Mesendoderm (in vitro differentiated cells): ENCODE measurements around the gene TNNC1.

Experiments used
- DNase-seq: peaks from one replicate; pipeline ENCODE4 v3.0.0; 2013
- H2AK5ac ChIP-seq: 2 replicates; pipeline ENCODE4 v1.6.1; 2013; ENCODE audit warnings: low read length, inconsistent platforms
- H2BK120ac ChIP-seq: 2 replicates; pipeline ENCODE4 v1.6.1; 2013; ENCODE audit warnings: low read depth, mild to moderate bottlenecking, low read length, moderate library complexity, mixed read lengths
- H2BK15ac ChIP-seq: replicated peaks from 2 replicates; pipeline ENCODE4 v1.6.1; 2013; ENCODE audit warnings: low read depth, mild to moderate bottlenecking, moderate library complexity
- H2BK5ac ChIP-seq: 2 replicates; pipeline ENCODE4 v1.6.1; 2013; ENCODE audit warnings: low read length, inconsistent platforms
- H3K18ac ChIP-seq: 2 replicates; pipeline ENCODE4 v1.6.1; 2013; ENCODE audit warnings: mild to moderate bottlenecking, low read length, mixed read lengths
- H3K23ac ChIP-seq: one replicate; pipeline ENCODE4 v1.6.1; 2013; ENCODE audit warnings: low read length
- H3K27ac ChIP-seq: 2 replicates; pipeline ENCODE4 v1.5.1; 2013; ENCODE audit warnings: low read depth, mild to moderate bottlenecking, inconsistent platforms, low read length, moderate library complexity
- H3K27me3 ChIP-seq: 2 replicates; pipeline ENCODE4 v1.6.1; 2013; ENCODE audit warnings: low read length, control low read depth, mild to moderate bottlenecking, inconsistent platforms; ENCODE audit not compliant: insufficient read depth, poor library complexity
- H3K36me3 ChIP-seq: 2 replicates; pipeline ENCODE4 v1.6.1; 2013; ENCODE audit warnings: low read length, inconsistent platforms; ENCODE audit not compliant: control insufficient read depth, insufficient read depth
- H3K4ac ChIP-seq: one replicate; pipeline ENCODE4 v1.6.1; 2013; ENCODE audit warnings: low read depth, mild to moderate bottlenecking, low read length, moderate library complexity
- H3K4me1 ChIP-seq: 2 replicates; pipeline ENCODE4 v1.6.1; 2013; ENCODE audit warnings: low read depth, low read length, inconsistent platforms; ENCODE audit not compliant: control insufficient read depth
- H3K4me2 ChIP-seq: 2 replicates; pipeline ENCODE4 v1.6.1; 2013; ENCODE audit warnings: low read length
- H3K4me3 ChIP-seq: 2 replicates; pipeline ENCODE4 v1.5.1; 2013; ENCODE audit warnings: mild to moderate bottlenecking, low read length
- H3K56ac ChIP-seq: one replicate; pipeline ENCODE4 v1.6.1; 2013; ENCODE audit warnings: low read length
- H3K79me1 ChIP-seq: 2 replicates; pipeline ENCODE4 v1.6.1; 2013; ENCODE audit warnings: low read length, inconsistent platforms
- H3K79me2 ChIP-seq: 2 replicates; pipeline ENCODE4 v1.6.1; 2013; ENCODE audit warnings: mild to moderate bottlenecking, low read length; ENCODE audit not compliant: control insufficient read depth, insufficient read depth
- H3K9ac ChIP-seq: 2 replicates; pipeline ENCODE4 v1.6.1; 2013; ENCODE audit warnings: low read length, inconsistent platforms
- H4K5ac ChIP-seq: one replicate; pipeline ENCODE4 v1.6.1; 2013; ENCODE audit warnings: low read length
- H4K8ac ChIP-seq: one replicate; pipeline ENCODE4 v1.6.1; 2013; ENCODE audit warnings: low read depth, mild to moderate bottlenecking, control low read depth, low read length, moderate library complexity
- WGBS: extraction: QIAGEN DNeasy Blood & Tissue Kit; methylation state at CpG from one replicate; pipeline ENCODE4 v1.1.7; 2013; ENCODE audit warnings: low lambda C conversion rate, missing lambda C conversion rate; ENCODE audit not compliant: insufficient coverage; ENCODE audit errors: extremely low coverage; 5-methylcytosine and 5-hydroxymethylcytosine counted together

The TNNC1 gene

DNA sequence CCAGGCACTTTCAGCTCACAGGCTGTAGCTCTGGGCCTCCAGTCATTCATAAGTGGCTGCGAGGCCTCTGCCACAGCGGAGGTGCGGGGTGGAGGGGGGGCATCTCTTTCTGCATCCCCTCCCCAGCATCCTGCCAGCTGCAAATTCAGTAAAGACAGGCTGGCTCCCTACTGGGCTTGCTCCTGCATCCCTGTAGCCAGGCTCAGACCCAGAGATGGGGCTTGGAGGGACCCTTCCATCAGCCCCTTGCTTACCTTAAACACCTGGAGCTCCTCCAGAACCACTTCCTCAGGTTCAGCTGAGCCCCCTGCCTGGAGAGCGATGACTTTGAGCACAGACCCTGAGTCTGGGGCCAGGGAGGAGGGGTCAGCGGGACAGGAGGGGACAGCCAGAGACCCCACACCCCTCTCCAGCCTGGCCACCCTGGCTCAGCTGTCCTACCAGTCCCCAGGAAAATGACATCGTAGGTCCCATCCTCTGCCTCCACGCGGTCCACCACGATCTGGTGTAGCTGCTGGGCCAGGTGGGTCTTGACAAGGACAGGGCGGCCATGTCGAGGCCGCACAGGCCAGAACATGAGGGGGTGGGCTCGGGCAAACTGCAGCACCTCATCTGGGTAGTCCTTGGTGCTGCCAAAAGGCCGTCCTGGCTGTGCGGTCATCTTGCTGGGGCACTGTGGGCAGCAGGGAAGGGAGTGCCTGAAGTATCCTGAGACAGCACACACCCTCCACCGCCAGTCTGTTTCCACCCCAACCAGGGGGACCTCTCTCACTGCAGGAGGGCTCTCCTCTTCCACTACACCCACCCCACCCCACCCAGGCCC lies 14.2 kb downstream of the TNNC1 start:
- no peak overlapping the region for H4K5ac ChIP-seq
- no peak overlapping the region for H3K18ac ChIP-seq
- no CpG with 5 or more reads among the region's 16 CpGs for WGBS
- H3K23ac ChIP-seq: no peak overlapping the region
- H3K36me3 ChIP-seq: no peaks in the 10 kb centered on the region
- no peak overlapping the region for H3K56ac ChIP-seq
- no peak overlapping the region for H2BK5ac ChIP-seq
- H3K79me2 ChIP-seq: no peaks in the 10 kb centered on the region
- DNase-seq: no peak
- H3K4me2 ChIP-seq: no peak overlapping the region
- no peak overlapping the region for H4K8ac ChIP-seq
- H3K4ac ChIP-seq: no peak overlapping the region
- no peak overlapping the region for H3K9ac ChIP-seq
- no peak overlapping the region for H2BK15ac ChIP-seq
- no peaks in the 10 kb centered on the region for H3K4me1 ChIP-seq
- H2BK120ac ChIP-seq: no peak overlapping the region
- H3K79me1 ChIP-seq: no peaks in the 10 kb centered on the region
- no peak overlapping the region for H2AK5ac ChIP-seq
- H3K27ac ChIP-seq: no peak overlapping the region
- H3K4me3 ChIP-seq: no peak overlapping the region
- no peaks in the 10 kb centered on the region for H3K27me3 ChIP-seq

GRCh38 chr3:52438579-52439425 lies 15.0 kb downstream of the TNNC1 start:
- H3K4me1 ChIP-seq: no peaks in the 10 kb centered on the region
- no peak overlapping the region for H4K5ac ChIP-seq
- H3K79me2 ChIP-seq: no peaks in the 10 kb centered on the region
- no peaks in the 10 kb centered on the region for H3K36me3 ChIP-seq
- H4K8ac ChIP-seq: no peak overlapping the region
- no peak overlapping the region for H2BK120ac ChIP-seq
- no peaks in the 10 kb centered on the region for H3K27me3 ChIP-seq
- H3K27ac ChIP-seq: no peak overlapping the region
- H2BK5ac ChIP-seq: no peak overlapping the region
- DNase-seq: no peak
- H3K4me2 ChIP-seq: no peak overlapping the region
- H3K4me3 ChIP-seq: no peak overlapping the region
- no peak overlapping the region for H3K4ac ChIP-seq
- H3K79me1 ChIP-seq: no peaks in the 10 kb centered on the region
- no peak overlapping the region for H3K9ac ChIP-seq
- H2AK5ac ChIP-seq: no peak overlapping the region
- H3K23ac ChIP-seq: no peak overlapping the region
- no CpG with 5 or more reads among the region's 9 CpGs for WGBS
- H3K56ac ChIP-seq: no peak overlapping the region
- H3K18ac ChIP-seq: no peak overlapping the region
- no peak overlapping the region for H2BK15ac ChIP-seq

DNA sequence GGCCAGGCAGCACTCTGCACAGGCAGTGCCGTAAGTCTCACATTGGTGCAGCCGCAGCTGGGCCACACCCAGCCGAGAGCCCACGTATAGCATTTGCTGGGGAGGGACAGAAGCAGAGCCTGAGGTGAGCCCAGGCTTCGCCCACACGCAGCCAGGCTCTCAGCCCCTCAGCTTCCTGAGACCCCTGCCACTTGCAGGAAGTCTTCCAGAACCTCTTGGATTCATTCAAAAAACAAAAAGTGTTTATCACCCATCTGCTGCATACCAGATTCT lies 15.8 kb downstream of the TNNC1 start:
- Histone ChIP-seq H2AK5ac (no peak overlapping the region), H3K4me3 (no peak overlapping the region), H3K4me1 (no peaks in the 10 kb centered on the region), H3K23ac (no peak overlapping the region), H3K27ac (no peak overlapping the region), H3K79me2 (no peaks in the 10 kb centered on the region), H3K27me3 (no peaks in the 10 kb centered on the region), H3K4me2 (no peak overlapping the region), H2BK120ac (no peak overlapping the region), H3K56ac (no peak overlapping the region), H4K5ac (no peak overlapping the region), H3K79me1 (no peaks in the 10 kb centered on the region), H3K9ac (no peak overlapping the region), H3K18ac (no peak overlapping the region), H3K4ac (no peak overlapping the region), H4K8ac (no peak overlapping the region), H2BK15ac (no peak overlapping the region), H3K36me3 (no peaks in the 10 kb centered on the region), H2BK5ac (no peak overlapping the region)
- no CpG with 5 or more reads among the region's 6 CpGs for WGBS
- DNase-seq: no peak

DNA sequence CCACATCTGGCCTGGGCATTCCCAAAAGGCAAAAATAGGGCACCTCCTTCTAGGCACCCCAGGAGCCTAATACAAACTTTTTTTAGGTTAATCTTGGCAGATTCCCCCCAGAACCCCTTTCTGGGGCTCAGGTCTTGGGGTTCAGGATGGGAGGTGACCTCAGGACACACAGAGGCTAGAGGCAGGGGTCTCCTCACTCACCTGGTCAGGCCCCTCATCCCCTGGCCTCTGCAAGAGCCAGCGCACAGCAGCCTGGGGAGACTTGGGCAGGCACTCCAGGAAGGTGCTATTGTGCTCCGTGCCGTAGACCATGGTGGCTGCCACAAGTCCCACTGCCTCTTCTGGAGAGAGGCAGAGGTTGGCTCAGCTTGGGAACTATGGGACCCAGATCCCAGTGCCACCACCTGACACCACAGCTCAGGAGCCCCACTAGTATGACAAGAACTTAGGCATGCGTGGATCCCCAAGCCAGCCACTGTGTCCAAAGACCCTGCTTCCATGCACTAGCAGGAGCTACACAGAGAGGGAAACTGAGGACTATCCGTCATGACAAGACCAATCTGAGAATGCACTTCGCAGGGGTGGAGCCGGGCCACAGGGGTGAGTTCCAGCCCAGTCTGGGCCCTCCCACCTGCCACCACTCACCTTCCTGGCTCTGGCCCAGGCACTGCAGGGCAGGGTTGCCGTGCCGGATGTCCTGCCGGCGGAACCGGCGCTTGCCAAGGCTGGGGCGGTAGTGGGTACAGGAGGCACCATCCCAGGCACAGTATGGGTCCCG lies 16.3 kb downstream of the TNNC1 start:
- no peak overlapping the region for H3K9ac ChIP-seq
- no peak overlapping the region for H3K27ac ChIP-seq
- no peaks in the 10 kb centered on the region for H3K79me2 ChIP-seq
- no peak overlapping the region for H4K5ac ChIP-seq
- H3K36me3 ChIP-seq: no peaks in the 10 kb centered on the region
- H2BK5ac ChIP-seq: no peak overlapping the region
- H2AK5ac ChIP-seq: no peak overlapping the region
- H3K4ac ChIP-seq: no peak overlapping the region
- no peaks in the 10 kb centered on the region for H3K4me1 ChIP-seq
- WGBS: no CpG with 5 or more reads among the region's 15 CpGs
- H2BK120ac ChIP-seq: no peak overlapping the region
- no peak overlapping the region for H3K4me3 ChIP-seq
- no peak for DNase-seq
- no peak overlapping the region for H3K56ac ChIP-seq
- H3K18ac ChIP-seq: no peak overlapping the region
- no peaks in the 10 kb centered on the region for H3K79me1 ChIP-seq
- H3K27me3 ChIP-seq: no peaks in the 10 kb centered on the region
- no peak overlapping the region for H2BK15ac ChIP-seq
- no peak overlapping the region for H3K23ac ChIP-seq
- H3K4me2 ChIP-seq: no peak overlapping the region
- no peak overlapping the region for H4K8ac ChIP-seq

DNA sequence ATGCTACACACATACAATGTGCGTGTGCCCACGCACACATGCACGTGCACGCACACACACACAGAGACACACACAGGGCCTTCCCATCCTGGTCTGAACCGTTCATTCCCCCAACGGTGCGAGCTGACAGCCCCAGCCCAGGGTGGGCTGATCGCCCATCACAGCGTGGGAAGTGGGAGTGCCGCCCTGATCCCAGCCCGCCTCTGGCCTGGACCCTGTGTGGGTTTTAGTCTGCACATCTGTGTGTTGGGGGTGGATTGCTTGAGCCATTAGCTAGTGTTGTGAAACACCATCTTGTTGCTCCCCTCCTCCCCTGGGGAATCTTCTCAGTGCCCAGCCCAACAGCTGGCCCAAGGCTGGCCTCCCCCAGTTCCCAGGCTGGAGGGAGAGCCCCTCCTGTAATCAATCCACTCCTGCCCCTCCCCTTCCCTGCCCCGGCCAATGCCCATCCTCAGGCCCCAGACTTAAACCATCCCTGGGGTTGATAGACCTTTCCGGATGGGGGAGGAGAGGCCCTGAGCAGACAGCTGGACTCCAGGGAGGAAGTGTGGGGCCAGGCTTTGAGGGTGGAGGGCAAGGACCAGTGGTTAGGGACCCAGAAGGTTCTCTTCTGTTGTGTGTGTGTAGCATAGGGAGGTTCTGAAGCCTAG lies 17.2 kb downstream of the TNNC1 start:
- Histone ChIP-seq H3K9ac (no peak overlapping the region), H3K27ac (no peak overlapping the region), H3K18ac (no peak overlapping the region), H3K4me1 (no peaks in the 10 kb centered on the region), H2BK15ac (no peak overlapping the region), H3K56ac (peak overlapping the region; percentile 42), H3K23ac (no peak overlapping the region), H3K79me1 (no peaks in the 10 kb centered on the region), H3K4me2 (no peak overlapping the region), H3K79me2 (no peaks in the 10 kb centered on the region), H3K4ac (no peak overlapping the region), H3K27me3 (no peaks in the 10 kb centered on the region), H3K4me3 (no peak overlapping the region), H2BK120ac (no peak overlapping the region), H4K5ac (no peak overlapping the region), H2AK5ac (no peak overlapping the region), H2BK5ac (no peak overlapping the region), H3K36me3 (no peaks in the 10 kb centered on the region), H4K8ac (no peak overlapping the region)
- WGBS: no CpG with 5 or more reads among the region's 13 CpGs
- DNase-seq: no peak
